ENCODE data around the gene AMOT.

The AMOT gene

DNA sequence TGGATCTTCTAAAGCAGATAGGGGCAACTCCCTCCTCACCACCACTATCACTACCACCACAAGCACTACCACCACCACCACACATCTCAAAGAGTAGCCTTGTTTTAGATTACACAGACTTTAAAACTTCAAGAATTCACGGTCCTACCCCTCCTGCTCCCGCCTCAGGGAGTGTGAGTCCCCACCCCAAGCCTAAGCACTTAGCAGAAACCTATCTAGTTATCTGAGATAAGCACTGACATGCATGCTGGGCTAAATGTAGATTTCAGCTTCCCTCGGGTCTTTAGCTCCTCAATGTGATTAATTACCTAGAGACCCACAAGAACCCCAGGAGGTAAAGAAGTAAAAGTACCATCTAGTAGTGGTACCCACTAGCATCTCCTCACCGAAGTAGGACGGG lies 775 bp downstream of the AMOT start:
- DNase-seq: peak; percentile 5

DNA sequence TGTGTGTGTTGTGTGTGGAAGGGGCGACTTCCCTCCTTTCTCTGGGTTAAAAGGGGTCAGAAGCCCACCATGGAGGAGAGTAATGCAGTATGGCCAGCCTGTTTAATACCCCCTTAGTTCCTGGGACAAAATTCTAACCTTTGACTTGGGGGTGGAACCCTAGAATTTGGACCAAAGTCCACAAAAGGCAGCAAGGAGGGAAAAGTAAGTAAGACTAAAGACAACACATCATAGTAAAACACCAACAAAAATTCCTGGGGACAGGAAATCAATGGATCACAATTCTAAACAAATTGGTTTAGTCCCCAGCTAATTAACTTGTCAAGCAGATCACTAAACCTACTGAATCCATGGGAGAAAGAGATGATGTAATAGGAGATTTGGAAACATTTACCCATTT lies 3.1 kb downstream of the AMOT start:
- DNase-seq: no peak

GRCh38 chrX:112835019-112835418 lies 5.6 kb downstream of the AMOT start:
- DNase-seq: no peak

GRCh38 chrX:112834031-112834845 lies 6.4 kb downstream of the AMOT start:
- DNase-seq: no peak

DNA sequence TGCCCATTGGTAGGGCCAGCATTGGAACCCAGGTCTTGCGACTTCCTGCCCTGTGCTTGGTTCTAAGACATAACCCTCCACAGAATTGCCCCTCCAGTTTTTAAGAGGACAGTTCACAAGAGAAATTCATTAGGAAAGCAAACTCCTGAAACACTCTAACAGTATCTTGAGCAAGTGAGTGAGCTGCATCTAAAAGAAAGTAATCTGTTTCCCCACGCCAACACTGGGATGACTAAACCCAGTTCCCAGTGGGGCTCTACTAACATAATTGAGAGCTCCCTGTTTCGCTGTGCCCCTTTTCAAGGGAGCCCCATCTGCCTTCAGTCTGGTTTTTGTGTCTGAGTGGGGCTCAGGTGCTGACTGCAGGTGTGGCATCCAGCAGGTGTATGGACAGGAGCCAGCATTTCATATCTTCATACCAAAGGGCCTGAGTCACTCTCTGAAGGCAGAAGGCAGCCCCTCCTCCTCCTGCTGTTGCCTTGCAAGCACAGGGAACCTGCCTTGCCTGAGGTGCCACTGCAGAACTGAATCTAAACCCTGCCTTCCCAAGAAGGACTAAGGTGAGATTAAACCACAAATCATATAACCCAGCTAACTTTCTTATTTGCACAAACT lies 8.0 kb downstream of the AMOT start:
- no peak for DNase-seq

GRCh38 chrX:112830540-112830939 lies 10.1 kb downstream of the AMOT start:
- DNase-seq: no peak

- DNase-seq: no peak
Observed at GRCh38 chrX:112827292-112827903, 13.2 kb downstream of the AMOT start.

GRCh38 chrX:112826023-112826422 lies 14.6 kb downstream of the AMOT start:
- no peak for DNase-seq

DNA sequence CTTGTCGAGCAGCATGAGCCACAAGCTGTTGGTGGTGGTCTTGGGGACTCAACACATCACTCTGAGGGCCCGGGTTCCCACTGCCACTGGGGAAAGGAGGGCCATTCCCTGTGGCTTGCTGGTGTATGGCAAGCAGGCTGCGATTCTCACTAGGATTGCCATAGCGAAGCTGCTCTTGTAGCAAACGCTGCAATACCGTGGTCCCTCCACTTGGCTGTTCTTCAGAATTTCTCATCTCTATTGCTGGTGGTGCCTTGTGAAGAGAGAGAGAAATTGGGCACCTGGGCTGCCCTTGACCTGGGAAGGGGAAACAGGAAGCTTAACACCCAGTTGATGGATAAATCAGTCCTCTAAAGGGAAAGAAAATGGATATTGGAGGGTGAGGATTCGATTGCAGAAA lies 17.7 kb downstream of the AMOT start:
- no peak for DNase-seq

GRCh38 chrX:112820364-112821268 lies 20.0 kb downstream of the AMOT start:
- DNase-seq: no peak

- DNase-seq: no peak
Observed at GRCh38 chrX:112819813-112820212, 20.8 kb downstream of the AMOT start.

GRCh38 chrX:112819008-112819640 lies 21.5 kb downstream of the AMOT start:
- DNase-seq: no peak

DNA sequence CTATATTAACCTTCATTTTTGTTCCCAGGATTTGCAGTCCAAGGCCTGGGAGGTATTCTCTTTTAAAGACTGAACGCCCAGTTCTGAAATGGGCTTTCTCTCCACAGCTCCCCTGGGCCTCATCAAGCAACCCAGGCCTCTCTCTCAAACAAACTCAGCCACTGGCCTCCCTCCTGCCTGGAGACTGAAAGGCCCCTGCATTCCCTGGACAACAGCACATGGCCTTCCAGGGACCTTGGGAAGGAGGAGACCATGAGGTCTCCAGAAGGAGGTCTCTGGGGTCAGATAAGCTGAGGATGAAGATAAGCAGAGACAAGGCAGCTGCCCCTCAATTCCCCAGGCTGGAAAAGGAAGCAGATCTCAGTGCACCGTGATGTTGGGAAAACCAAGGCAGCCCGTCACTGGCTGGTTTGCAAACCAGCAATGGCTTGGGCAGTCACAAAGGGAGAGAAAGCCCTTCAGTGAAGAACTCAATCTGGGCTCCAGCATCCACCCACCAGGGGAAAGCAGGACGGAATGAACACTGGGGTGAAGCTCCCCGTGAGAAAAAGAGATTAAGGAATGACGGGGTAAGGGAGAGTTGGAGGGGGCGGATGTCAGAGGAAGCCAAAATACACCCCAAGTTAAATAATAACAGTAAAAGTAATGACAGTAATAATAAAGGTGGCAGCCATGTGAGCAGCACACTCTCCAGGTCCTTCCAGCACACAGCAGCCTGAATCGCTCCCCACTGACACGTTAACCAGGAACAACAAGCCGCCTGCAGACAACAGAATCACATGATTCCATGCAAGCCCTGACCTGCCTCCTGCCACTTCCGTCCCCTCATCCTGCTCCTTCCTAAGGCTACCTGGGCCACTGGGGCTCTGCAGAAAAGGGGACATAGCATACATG lies 22.3 kb downstream of the AMOT start:
- no peak for DNase-seq

- DNase-seq: no peak
Observed at GRCh38 chrX:112816908-112817307, 23.7 kb downstream of the AMOT start.

DNA sequence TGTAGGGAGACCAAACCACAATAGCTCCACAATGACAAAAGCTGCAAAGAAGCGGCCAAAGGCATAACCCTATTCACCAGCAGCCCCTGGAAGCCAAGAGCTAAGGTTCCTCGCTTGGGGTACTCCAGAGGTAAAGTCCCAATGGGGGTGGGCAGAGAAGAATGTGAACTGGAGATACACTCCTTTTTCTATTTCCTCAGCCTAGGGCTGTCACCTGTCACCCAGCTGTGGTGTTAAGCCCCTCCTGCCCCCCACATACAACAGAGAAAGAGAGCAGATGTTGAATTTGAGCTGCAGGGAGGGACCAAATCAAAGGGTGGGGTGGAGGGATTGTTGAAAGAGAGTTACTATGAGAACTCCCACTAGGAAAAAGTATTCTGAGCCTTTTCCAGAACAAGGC lies 26.1 kb downstream of the AMOT start:
- DNase-seq: no peak

- no peak for DNase-seq
Observed at GRCh38 chrX:112812741-112813140, 27.9 kb downstream of the AMOT start.

GRCh38 chrX:112808651-112809195 lies 31.9 kb downstream of the AMOT start:
- no peak for DNase-seq

GRCh38 chrX:112808007-112808406 lies 32.6 kb downstream of the AMOT start:
- DNase-seq: no peak

DNA sequence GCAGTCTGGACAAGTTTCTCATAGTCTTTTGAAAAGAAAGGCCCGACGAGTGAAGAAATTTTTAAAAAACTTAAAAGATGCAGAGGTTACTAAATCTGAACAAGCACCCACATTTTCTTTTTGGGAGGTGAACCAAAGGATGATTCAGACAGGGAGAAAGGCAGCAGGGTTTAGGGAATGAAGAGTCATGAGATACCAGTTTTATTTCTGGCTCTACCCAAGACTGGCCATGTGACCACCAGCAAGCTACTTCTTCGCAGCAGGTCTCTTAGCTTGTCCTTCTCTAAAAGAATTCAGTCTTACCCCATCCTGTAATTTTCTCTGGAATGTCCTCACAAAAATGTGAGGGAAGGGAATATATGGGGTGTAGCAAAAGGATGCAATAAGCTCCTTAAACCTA lies 37.6 kb downstream of the AMOT start:
- no peak for DNase-seq

DNA sequence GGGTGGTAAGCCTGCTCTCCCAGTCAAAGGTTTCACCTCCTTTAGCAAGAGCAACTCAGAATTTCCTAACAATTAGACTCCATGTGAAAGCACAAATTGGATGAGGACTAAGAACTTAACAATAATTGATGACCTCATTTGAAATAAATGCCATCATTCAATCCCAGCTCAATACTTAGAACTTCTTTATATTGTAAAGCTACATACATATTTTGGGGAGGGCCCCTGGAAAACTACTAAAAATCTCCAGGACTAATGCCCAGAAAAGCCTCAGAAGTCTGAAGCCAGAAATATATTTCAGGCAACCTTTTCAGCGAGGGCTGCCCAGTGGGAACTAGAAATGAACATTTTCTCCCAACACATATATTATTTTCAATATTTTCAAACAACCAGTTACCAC lies 38.1 kb downstream of the AMOT start:
- no peak for DNase-seq
